MCF 10A (cell line): ENCODE data around the gene ST7L. TPM values are rescaled to one million over a fixed set of nuclear protein-coding genes. Genes with fewer than 3 reads are reported as not detected.

Experiments
- BruUV-seq: library from RNA; stranded (reverse); fragments of 400-500 nt; replicated peaks from 2 replicates; lab custom pipeline; 2021; lab: Mats Ljungman, UMichigan
- CTCF ChIA-PET: fragments of 300-600 bp; sonication (Branson Sonifier 250); formaldehyde crosslinking; extraction: SDS; loops from one replicate; lab custom pipeline; 2021; ENCODE audit warnings: antibody characterized with exemption, inconsistent platforms; lab: Yijun Ruan, JAX
- POLR2A ChIA-PET: fragments of 300-600, 350-650 bp; sonication (Branson Sonifier 250); formaldehyde crosslinking; extraction: SDS; loops from one replicate; lab custom pipeline; 2020; ENCODE audit warnings: antibody characterized with exemption, inconsistent platforms; lab: Yijun Ruan, JAX
- DNase-seq: peaks from one replicate; pipeline ENCODE4 v3.0.0-alpha.2; 2018; ENCODE audit not compliant: unreplicated experiment
- H3K27ac Mint-ChIP-seq: one replicate; pipeline ENCODE4 v1.8.0; 2022; ENCODE audit warnings: mild to moderate bottlenecking, low read depth, mixed read lengths; ENCODE audit not compliant: unreplicated experiment
- H3K27me3 Mint-ChIP-seq: one replicate; pipeline ENCODE4 v1.8.0; 2022; ENCODE audit warnings: mixed read lengths; ENCODE audit not compliant: insufficient read depth, unreplicated experiment
- H3K36me3 Mint-ChIP-seq: one replicate; pipeline ENCODE4 v1.8.0; 2022; ENCODE audit warnings: mild to moderate bottlenecking, moderate library complexity, mixed read lengths; ENCODE audit not compliant: insufficient read depth, unreplicated experiment
- H3K4me1 Mint-ChIP-seq: one replicate; pipeline ENCODE4 v1.8.0; 2022; ENCODE audit warnings: mixed read lengths; ENCODE audit not compliant: insufficient read depth, unreplicated experiment
- H3K4me3 Mint-ChIP-seq: one replicate; pipeline ENCODE4 v1.8.0; 2022; ENCODE audit warnings: mild to moderate bottlenecking, moderate library complexity, mixed read lengths; ENCODE audit not compliant: unreplicated experiment
- H3K9me3 Mint-ChIP-seq: one replicate; pipeline ENCODE4 v1.8.0; 2022; ENCODE audit warnings: mixed read lengths; ENCODE audit not compliant: unreplicated experiment
- CTCF ChIP-seq: fragments of 200-600 bp; IDR thresholded peaks from one replicate; pipeline ENCODE4 v1.8.0; 2022; ENCODE audit warnings: antibody characterized with exemption, mild to moderate bottlenecking; ENCODE audit not compliant: unreplicated experiment
- intact Hi-C: fragments of 100-400 bp; cut with micrococcal nuclease; formaldehyde crosslinking; loops from 2 replicates; pipeline ENCODE4 v1.14.1; 2022
- total RNA-seq: library from RNA; stranded (reverse); gene quantifications from 2 replicates; pipeline ENCODE4 v1.2.3, GENCODE V29; 2022

The ST7L gene
- total RNA-seq, 1 experiment from 2014 or later, result 25.5 TPM

DNA sequence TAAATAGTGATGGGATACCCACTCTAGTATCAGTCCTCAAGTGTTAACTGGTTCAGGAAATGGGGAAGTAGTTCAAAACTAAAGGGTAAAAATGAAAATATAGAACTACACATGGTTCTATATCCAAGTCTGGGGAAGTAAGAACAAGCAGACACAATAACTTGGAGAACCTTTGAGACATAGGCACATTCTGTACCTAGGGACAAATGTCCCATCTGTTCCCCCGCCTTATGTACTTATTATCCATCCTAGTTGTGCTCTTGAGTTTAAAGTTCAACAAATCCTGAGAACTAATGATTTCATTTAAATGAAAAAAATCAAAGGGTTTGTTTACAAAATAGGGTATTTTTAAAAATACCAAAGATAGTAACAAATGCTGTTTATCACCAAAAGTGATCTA, 77.6 kb downstream of the ST7L start:
- Mint-ChIP-seq H3K27me3 (no peaks in the 10 kb centered on the region), H3K36me3 (peaks cover 49% of the 10 kb centered on the region), H3K27ac (no peak overlapping the region), H3K4me1 (peaks cover 16% of the 10 kb centered on the region), H3K4me3 (no peak overlapping the region), H3K9me3 (no peaks in the 10 kb centered on the region)
- CTCF ChIA-PET, result interaction anchor here (1.0 to 1.3 kb wide), 2 partner anchors 12 to 39 kb away, joined by 4 read pairs; no protein-coding TSS in a partner anchor
- POLR2A ChIA-PET, result no interaction called here
- intact Hi-C loops, result no loop called here
- no TSS peak for BruUV-seq
- DNase-seq, result no peak
- no peak for TF ChIP-seq CTCF

DNA sequence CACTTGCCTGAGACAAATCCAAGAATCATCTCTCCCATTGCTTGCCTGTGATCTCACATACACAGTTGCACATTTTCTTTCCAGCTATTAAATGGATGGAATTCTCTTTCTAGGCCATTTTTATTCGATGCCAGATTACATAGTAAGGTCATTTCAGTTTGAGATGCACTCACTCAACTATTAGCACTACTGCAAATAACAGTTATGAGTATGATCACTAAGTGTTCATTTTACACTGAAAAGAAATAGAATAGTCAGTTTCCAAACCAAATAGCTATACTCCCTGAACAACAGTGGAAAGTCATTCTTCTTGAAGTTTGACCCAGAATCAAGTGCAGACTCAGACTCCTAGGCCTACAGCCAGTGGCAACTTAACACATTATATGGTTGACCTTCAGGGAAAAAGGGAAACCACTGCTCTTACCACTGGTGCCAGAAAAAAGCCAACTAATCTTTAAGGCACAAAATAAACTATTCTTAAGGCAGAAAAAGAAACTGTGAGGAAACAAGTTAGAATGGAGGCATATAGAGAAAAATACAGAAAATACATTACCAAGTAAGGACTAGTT, 78.6 kb downstream of the ST7L start:
- no peak overlapping the region for H3K4me3 Mint-ChIP-seq
- intact Hi-C loops, result no loop called here

DNA sequence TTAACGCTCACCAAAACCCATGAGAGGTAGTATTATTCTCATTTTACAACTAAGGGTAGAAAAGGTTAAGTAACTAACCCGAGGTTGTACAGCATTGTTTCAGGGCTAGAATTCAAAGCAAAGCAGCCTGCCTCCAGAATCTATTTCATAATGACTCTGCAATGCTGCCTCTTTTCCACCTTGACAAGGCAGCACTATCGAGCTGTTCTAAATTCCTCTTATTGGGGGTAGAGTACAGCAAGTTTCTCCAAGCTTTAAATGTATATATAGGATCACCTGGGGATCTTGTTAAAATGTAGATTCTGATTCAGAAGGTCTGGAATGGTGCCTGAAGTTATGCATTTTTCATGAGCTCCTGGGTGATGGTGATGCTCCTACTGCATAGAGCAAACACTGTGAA, 80.1 kb downstream of the ST7L start:
- TF ChIP-seq CTCF, result no peak
- Mint-ChIP-seq H3K4me1 (no peaks in the 10 kb centered on the region), H3K27ac (no peak overlapping the region), H3K27me3 (no peaks in the 10 kb centered on the region), H3K36me3 (peaks cover 62% of the 10 kb centered on the region), H3K4me3 (no peak overlapping the region), H3K9me3 (no peaks in the 10 kb centered on the region)
- intact Hi-C loops, result no loop called here
- CTCF ChIA-PET, result interaction anchor here (0.5 to 0.7 kb wide), 3 partner anchors 11 to 148 kb away, joined by 3 to 4 read pairs (median 3); no protein-coding TSS in a partner anchor
- DNase-seq, result no peak
- POLR2A ChIA-PET, result interaction anchor here (1.0 to 1.2 kb wide), 2 partner anchors 11 to 27 kb away, joined by 3 to 4 read pairs; no protein-coding TSS in a partner anchor
- no TSS peak for BruUV-seq

More for the DNA sequence above, 78.6 kb downstream of the ST7L start:
- BruUV-seq, result no TSS peak
- peaks cover 10% of the 10 kb centered on the region for H3K4me1 Mint-ChIP-seq
- H3K36me3 Mint-ChIP-seq, result peaks cover 48% of the 10 kb centered on the region
- H3K27me3 Mint-ChIP-seq, result no peaks in the 10 kb centered on the region
- ChIA-PET POLR2A (interaction anchor here (0.6 kb wide), 1 partner anchor 1077 kb away, joined by 4 read pairs; no protein-coding TSS in a partner anchor), CTCF (interaction anchor here (1.3 kb wide), 1 partner anchor 75 kb away, joined by 3 read pairs; no protein-coding TSS in a partner anchor)
- TF ChIP-seq CTCF, result no peak
- DNase-seq, result no peak
- no peak overlapping the region for H3K27ac Mint-ChIP-seq
- no peaks in the 10 kb centered on the region for H3K9me3 Mint-ChIP-seq

DNA sequence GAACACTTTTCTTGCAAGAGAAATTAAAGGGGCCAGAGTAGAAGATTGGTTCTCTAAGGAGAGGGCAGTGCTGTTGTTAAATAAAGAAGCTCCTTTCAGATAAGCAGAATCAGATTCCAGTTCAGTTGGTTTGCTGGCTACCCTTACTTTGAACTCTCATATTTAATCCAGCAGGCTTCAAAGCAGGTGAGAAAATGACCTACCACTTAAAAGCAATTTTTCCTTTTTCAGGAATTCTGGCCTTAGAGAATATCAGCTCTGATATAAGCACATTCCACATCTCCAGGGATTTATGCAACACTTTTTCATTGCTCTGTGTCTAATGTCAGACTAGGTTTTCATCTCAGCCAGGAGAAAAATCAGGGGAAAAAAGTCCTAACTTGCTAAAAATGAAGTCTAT, 81.5 kb downstream of the ST7L start:
- H3K4me3 Mint-ChIP-seq, result no peak overlapping the region
- DNase-seq, result no peak
- H3K27ac Mint-ChIP-seq, result no peak overlapping the region
- no peak for TF ChIP-seq CTCF
- ChIA-PET POLR2A (no interaction called here), CTCF (interaction anchor here (0.6 to 1.3 kb wide), 3 partner anchors 37 to 545 kb away, joined by 3 read pairs; no protein-coding TSS in a partner anchor)
- intact Hi-C loops, result no loop called here
- no TSS peak for BruUV-seq
- no peaks in the 10 kb centered on the region for H3K27me3 Mint-ChIP-seq
- H3K4me1 Mint-ChIP-seq, result no peaks in the 10 kb centered on the region
- H3K36me3 Mint-ChIP-seq, result peaks cover 57% of the 10 kb centered on the region
- no peaks in the 10 kb centered on the region for H3K9me3 Mint-ChIP-seq
